HepG2 (cell line): ENCODE measurements around the gene PCP4. TPM values are rescaled to one million over a fixed set of nuclear protein-coding genes. Genes with fewer than 3 reads are reported as not detected.

ENCODE experiments used
- ATAC-seq: fragments of 200-7000 bp; cut with Tn5 transposase; 3 replicates; pipeline ENCODE4 v1.9.1; 2020; ENCODE audit warnings: mild to moderate bottlenecking, moderate library complexity
- BruUV-seq: library from RNA; stranded (reverse); fragments of 400-500 nt; replicated peaks from 2 replicates; lab custom pipeline; 2021; lab: Mats Ljungman, UMichigan
- CTCF ChIA-PET: fragments of 300-600 bp; formaldehyde crosslinking; extraction: SDS; loops from one replicate; lab custom pipeline; 2021; ENCODE audit warnings: low total read pairs, inconsistent platforms, low intra/inter-chr PET ratio; lab: Yijun Ruan, JAX
- POLR2A ChIA-PET: fragments of 350-600 bp; sonication (Branson Sonifier 250); formaldehyde crosslinking; loops from one replicate; lab custom pipeline; 2020; ENCODE audit warnings: antibody characterized with exemption, inconsistent platforms; lab: Yijun Ruan, JAX
- DNase-seq: peaks from one replicate; pipeline ENCODE4 v3.0.0-alpha.2; 2015; ENCODE audit warnings: low spot score
- FAIRE-seq: peaks from 3 replicates; lab custom pipeline; 2011; peaks lifted over from hg19 to GRCh38; lab: Jason Lieb, UNC
- H2AFZ ChIP-seq: one replicate; pipeline ENCODE4 v1.6.1; 2011; ENCODE audit warnings: low read length, inconsistent platforms
- H3K27ac ChIP-seq: fragments of 300-600 bp; 3 replicates; pipeline ENCODE4 v1.8.0; 2011; ENCODE audit warnings: mixed run types, mild to moderate bottlenecking, mixed read lengths, low read length, inconsistent platforms; ENCODE audit not compliant: insufficient read depth; ENCODE audit errors: extremely low read length
- H3K27me3 ChIP-seq, 2 experiments: fragments of 200-600 bp in 1 of 2; 2 replicates in 1 of 2; 3 replicates in 1 of 2; pipeline versions ENCODE4 v1.6.0 to v1.8.0; 2011; ENCODE audit warnings: low read length in 2 of 2, mild to moderate bottlenecking in 2 of 2, moderate library complexity in 2 of 2, inconsistent platforms in 1 of 2; ENCODE audit not compliant: insufficient read depth in 2 of 2, control insufficient read depth in 1 of 2
- H3K36me3 ChIP-seq, 2 experiments: fragments of 200-600 bp in 1 of 2; replicated peaks in 1 of 2; 2 replicates in 1 of 2; 3 replicates in 1 of 2; pipeline versions ENCODE4 v1.5.1 to v1.8.0; 2011; ENCODE audit warnings: low read length in 2 of 2, inconsistent platforms in 1 of 2; ENCODE audit not compliant: insufficient read depth in 2 of 2, control insufficient read depth in 1 of 2
- H3K4me1 ChIP-seq: 2 replicates; pipeline ENCODE4 v1.5.1; 2012; ENCODE audit warnings: low read length, inconsistent platforms; ENCODE audit not compliant: insufficient read depth
- H3K4me2 ChIP-seq: 2 replicates; pipeline ENCODE4 v1.6.0; 2011; ENCODE audit warnings: low read depth, low read length, inconsistent platforms
- H3K4me3 ChIP-seq, 3 experiments: fragments of 200-600 bp in 1 of 3; sonication (generic), shearing (Covaris generic) in 1 of 3; replicated peaks in 1 of 3; 2 replicates each; pipeline ENCODE4 v1.5.1; 2011 to 2016; ENCODE audit warnings: low read length in 3 of 3, inconsistent platforms in 2 of 3, low read depth in 2 of 3, mild to moderate bottlenecking in 2 of 3, control low read depth in 1 of 3, mixed read lengths in 1 of 3; ENCODE audit not compliant: insufficient read depth in 1 of 3
- H3K79me2 ChIP-seq: one replicate; pipeline ENCODE4 v1.6.1; 2011; ENCODE audit warnings: low read length, inconsistent platforms; ENCODE audit not compliant: insufficient read depth
- H3K9ac ChIP-seq: 2 replicates; pipeline ENCODE4 v1.6.0; 2011; ENCODE audit warnings: mild to moderate bottlenecking, low read depth, low read length, inconsistent platforms; ENCODE audit not compliant: insufficient read depth
- H3K9me3 ChIP-seq: 2 replicates; pipeline ENCODE4 v1.5.1; 2012; ENCODE audit warnings: mild to moderate bottlenecking, low read length
- H4K20me1 ChIP-seq: 2 replicates; pipeline ENCODE4 v1.6.0; 2011; ENCODE audit warnings: inconsistent platforms, mild to moderate bottlenecking, low read length, moderate library complexity; ENCODE audit not compliant: insufficient read depth
- ATF3 ChIP-seq: sonication (generic); formaldehyde crosslinking; IDR thresholded peaks from 2 replicates; pipeline ENCODE4 v1.4.0; 2020; ENCODE audit warnings: missing genetic modification reagents
- ATF7 ChIP-seq, 2 experiments: fragments of 450-650 bp in 1 of 2; sonication (generic) in 1 of 2; formaldehyde crosslinking in 1 of 2; IDR thresholded peaks; 2 replicates each; pipeline versions ENCODE4 v1.4.0 to v1.6.1; 2016 to 2020; ENCODE audit warnings: antibody characterized with exemption in 1 of 2, mild to moderate bottlenecking in 1 of 2, missing genetic modification reagents in 1 of 2
- CREB1 ChIP-seq, 2 experiments: fragments of 450-650 bp in 1 of 2; IDR thresholded peaks; 2 replicates each; pipeline ENCODE4 v1.6.1; 2016 to 2017; ENCODE audit warnings: control low read depth in 1 of 2, mild to moderate bottlenecking in 1 of 2, missing compliant biosample characterization in 1 of 2, missing genetic modification characterization in 1 of 2
- GATAD2A ChIP-seq: IDR thresholded peaks from 2 replicates; pipeline ENCODE4 v1.6.1; 2016
- SPEN ChIP-seq: sonication (generic); formaldehyde crosslinking; IDR thresholded peaks from 2 replicates; pipeline ENCODE4 v1.5.1; 2020; ENCODE audit warnings: low read depth, mild to moderate bottlenecking, missing genetic modification reagents
- UBTF ChIP-seq: sonication (generic); formaldehyde crosslinking; IDR thresholded peaks from 2 replicates; pipeline ENCODE4 v1.4.0; 2020; ENCODE audit warnings: mild to moderate bottlenecking, missing genetic modification reagents
- ZBTB43 ChIP-seq: sonication (generic); formaldehyde crosslinking; conservative IDR thresholded peaks from 2 replicates; pipeline ENCODE4 v1.4.0; 2020; ENCODE audit warnings: missing genetic modification reagents
- WGBS: methylation state at CpG from one replicate; pipeline ENCODE4 v1.1.6; 2017; ENCODE audit warnings: low lambda C conversion rate; 5-methylcytosine and 5-hydroxymethylcytosine counted together
- in situ Hi-C: cut with HindIII; loops from 2 replicates; pipeline ENCODE4 v1.10.0; 2017; ENCODE audit warnings: low pct_unique_long_range_greater_than_20kb; ENCODE audit not compliant: extremely low pct_ligation_motif_present
- intact Hi-C: fragments of 100-400 bp; cut with micrococcal nuclease; formaldehyde crosslinking; loops from one replicate; pipeline ENCODE4 v1.10.0; 2022; ENCODE audit not compliant: unreplicated experiment
- polyA plus RNA-seq, 8 experiments: library from polyadenylated mRNA; depleted of rRNA in 3 of 8; stranded (reverse) in 7 of 8; unstranded in 1 of 8; fragments of >200 nt; fragmentation: Illumina TruSeq in 4 of 8; extraction: Trizol in 4 of 8; gene quantifications; 2 replicates each; pipeline versions ENCODE4 v1.2.1 to v1.2.3, GENCODE V29; 2011 to 2016; ENCODE audit warnings: low read depth in 4 of 8, missing spikeins in 1 of 8, mixed read lengths in 1 of 8; ENCODE audit not compliant: insufficient read depth in 1 of 8
- total RNA-seq, 5 experiments: library from RNA; depleted of rRNA; stranded (reverse); fragments of >200 nt; fragmentation: Illumina TruSeq; extraction: Trizol; gene quantifications; 2 replicates each; pipeline ENCODE4 v1.2.3, GENCODE V29; 2016; ENCODE audit warnings: low read depth in 1 of 5

Gene PCP4
- total and polyA plus RNA-seq, 2 of the 13 experiments (the other 11 are each of a cell fraction or from before 2014, with no cell fraction given), result not detected

- no peak for TF ChIP-seq ZBTB43 (CRISPR knock-in tag)
- TF ChIP-seq UBTF (CRISPR knock-in tag), result no peak
- no peak for TF ChIP-seq SPEN
- TF ChIP-seq, all 625 proteins: peak for 0
These were observed 56.2 kb downstream of the PCP4 start (continued) for GRCh38 chr21:39923476-39923875.

GRCh38 chr21:39924577-39925308, 57.5 kb downstream of the PCP4 start:
- ATAC-seq (no peak), DNase-seq (no peak), FAIRE-seq (no peak)
- Histone ChIP-seq H3K27me3 (no peaks in the 10 kb centered on the region), H3K4me1 (no peaks in the 10 kb centered on the region), H3K9ac (no peak overlapping the region), H3K4me3 (no peak overlapping the region), H2AFZ (no peak overlapping the region), H3K4me2 (no peak overlapping the region), H3K9me3 (peaks cover 94% of the 10 kb centered on the region), H3K36me3 (no peaks in the 10 kb centered on the region), H3K27ac (no peak overlapping the region), H4K20me1 (no peaks in the 10 kb centered on the region), H3K79me2 (no peaks in the 10 kb centered on the region)
- ChIA-PET CTCF (no interaction called here), POLR2A (no interaction called here)
- BruUV-seq, result no TSS peak
- intact Hi-C loops, result no loop called here
- in situ Hi-C loops, result no loop called here
- 7% methylated on average over 6 of the region's 8 CpGs for WGBS
- no peak for TF ChIP-seq GATAD2A (CRISPR knock-in tag)
- TF ChIP-seq ATF3 (CRISPR knock-in tag), result no peak
- TF ChIP-seq ATF7 (IDR thresholded peaks at IDR 0.05), result peak; percentile 62
- no peak for TF ChIP-seq ATF7 (CRISPR knock-in tag; IDR thresholded peaks at IDR 0.05)
- TF ChIP-seq CREB1 (IDR thresholded peaks at IDR 0.05), result 0 out of 2 replicates have a peak, but pooled peaks have one; percentile 43
- no peak for TF ChIP-seq CREB1 (CRISPR knock-in tag; IDR thresholded peaks at IDR 0.05)
